ENCODE results near the gene RUFY3.
"Not testable (repeated sequence)": the region's sequence is repeated elsewhere in the genome, so short reads cannot be mapped to it uniquely, and the experiment has no call there.

Gene RUFY3

DNA sequence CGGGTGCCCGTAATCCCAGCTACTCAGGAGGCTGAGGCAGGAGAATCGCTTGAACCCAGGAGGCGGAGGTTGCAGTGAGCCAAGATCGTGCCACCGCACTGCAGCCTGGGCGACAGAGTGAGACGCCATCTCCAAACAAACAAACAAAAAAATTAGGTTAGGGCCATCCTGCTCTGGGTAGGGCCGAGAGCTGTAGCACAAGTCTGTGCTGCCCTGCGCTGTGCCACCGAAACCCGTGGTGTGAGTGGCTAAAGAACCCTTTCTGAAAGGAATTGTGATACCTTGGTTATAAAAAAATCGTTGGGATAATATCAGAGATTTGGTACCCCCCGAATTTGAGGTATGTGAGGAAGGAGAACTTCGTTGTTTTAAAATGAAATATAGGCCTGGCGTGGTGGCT is 118.9 kb downstream of the RUFY3 start:
- DNase-seq (ENCODE audit: low read depth): not testable (repeated sequence)

DNA sequence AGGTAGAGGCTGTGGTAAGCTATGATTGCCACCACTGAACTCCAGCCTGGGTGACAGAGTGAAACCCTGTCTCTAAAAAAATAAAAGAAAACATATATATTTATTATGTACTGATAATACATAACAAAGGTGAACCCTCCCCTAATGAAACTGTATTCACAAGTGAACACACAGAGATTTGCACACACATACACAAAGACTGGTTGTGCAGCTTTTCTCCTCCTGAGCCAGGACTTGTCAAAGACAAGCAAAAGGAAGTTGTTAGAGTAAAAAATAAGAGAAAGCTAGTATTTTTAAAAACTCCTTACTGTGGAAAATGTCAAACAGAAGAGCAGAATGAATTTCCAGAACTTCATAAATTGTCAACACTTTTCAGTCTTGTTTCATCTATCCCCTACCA is 119.4 kb downstream of the RUFY3 start:
- DNase-seq (ENCODE audit: low read depth): no peak

GRCh38 chr4:70841951-70842350 is 120.2 kb downstream of the RUFY3 start:
- no peak for DNase-seq (ENCODE audit: low read depth)

- no peak for DNase-seq (ENCODE audit: low read depth)
Observed at GRCh38 chr4:70842761-70843435, 121.1 kb downstream of the RUFY3 start.

DNA sequence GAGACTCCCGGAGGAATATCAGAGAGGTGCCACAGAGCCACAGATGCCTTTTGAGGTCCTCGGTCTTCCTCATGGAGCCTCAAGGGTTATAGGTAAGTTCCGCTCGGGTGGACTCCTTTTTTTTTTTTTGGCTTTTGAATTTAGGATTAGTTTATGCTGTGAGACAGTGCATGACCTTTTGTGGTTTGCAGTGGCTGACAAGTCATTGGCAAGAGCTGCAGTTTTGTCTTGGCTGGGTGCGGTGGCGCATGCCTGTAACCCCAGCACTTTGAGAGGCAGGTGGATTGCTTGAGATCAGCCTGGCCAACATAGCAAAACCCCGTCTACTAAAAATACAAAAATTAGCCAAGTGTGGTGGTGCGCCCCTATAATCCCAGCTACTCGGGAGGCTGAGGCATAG is 122.4 kb downstream of the RUFY3 start:
- no peak for DNase-seq (ENCODE audit: low read depth)

- no peak for DNase-seq (ENCODE audit: low read depth)
Observed at GRCh38 chr4:70849291-70849690, 127.5 kb downstream of the RUFY3 start.

DNA sequence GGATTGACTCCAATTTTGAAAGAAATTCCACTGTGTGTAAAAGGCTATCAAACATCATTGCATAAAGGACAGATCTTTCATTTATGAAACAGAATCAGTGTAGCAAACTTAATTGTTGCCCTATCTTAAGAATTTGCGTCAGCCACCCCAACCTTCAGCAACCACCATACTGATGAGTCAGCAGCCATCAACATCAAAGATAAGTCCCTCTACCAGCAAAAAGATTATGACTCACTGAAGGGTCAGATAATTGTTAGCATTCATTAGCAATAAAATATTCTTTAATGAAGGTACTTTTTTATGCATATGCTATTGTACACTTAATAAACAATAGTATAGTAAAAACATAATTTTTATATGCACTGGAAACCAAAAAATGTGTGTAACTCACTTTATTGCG is 133.7 kb downstream of the RUFY3 start:
- DNase-seq (ENCODE audit: low read depth): no peak
